ENCODE measurements around the gene TAC4.

Gene TAC4

GRCh38 chr17:49872754-49873377 is 25.0 kb upstream of the TAC4 start:
- DNase-seq (ENCODE audit: low spot score): no peak

GRCh38 chr17:49871211-49871610 is 23.3 kb upstream of the TAC4 start:
- no peak for DNase-seq (ENCODE audit: low spot score)

- no peak for DNase-seq (ENCODE audit: low spot score)
Measured at GRCh38 chr17:49870298-49870697, 22.4 kb upstream of the TAC4 start.

- no peak for DNase-seq (ENCODE audit: low spot score)
Measured at GRCh38 chr17:49869038-49869374, 21.1 kb upstream of the TAC4 start.

- DNase-seq (ENCODE audit: low spot score): no peak
Measured at GRCh38 chr17:49866882-49867413, 19.1 kb upstream of the TAC4 start.

- no peak for DNase-seq (ENCODE audit: low spot score)
Measured at GRCh38 chr17:49866019-49866380, 18.1 kb upstream of the TAC4 start.

- no peak for DNase-seq (ENCODE audit: low spot score)
Measured at GRCh38 chr17:49862781-49863331, 15.0 kb upstream of the TAC4 start.

- DNase-seq (ENCODE audit: low spot score): peak; percentile 53
Measured at GRCh38 chr17:49861150-49861884, 13.4 kb upstream of the TAC4 start.

- DNase-seq (ENCODE audit: low spot score): no peak
Measured at GRCh38 chr17:49859991-49860953, 12.4 kb upstream of the TAC4 start.

- DNase-seq (ENCODE audit: low spot score): no peak
Measured at GRCh38 chr17:49858796-49859195, 10.9 kb upstream of the TAC4 start.

- no peak for DNase-seq (ENCODE audit: low spot score)
Measured at GRCh38 chr17:49854126-49854525, 6.3 kb upstream of the TAC4 start.

GRCh38 chr17:49853470-49854015 is 5.7 kb upstream of the TAC4 start:
- no peak for DNase-seq (ENCODE audit: low spot score)

- DNase-seq (ENCODE audit: low spot score): no peak
Measured at GRCh38 chr17:49851387-49852291, 3.8 kb upstream of the TAC4 start.

GRCh38 chr17:49850772-49851386 is 3.0 kb upstream of the TAC4 start:
- DNase-seq (ENCODE audit: low spot score): no peak

- DNase-seq (ENCODE audit: low spot score): no peak
Measured at GRCh38 chr17:49850218-49850610, 2.3 kb upstream of the TAC4 start.

GRCh38 chr17:49848739-49849138 is 870 bp upstream of the TAC4 start:
- no peak for DNase-seq (ENCODE audit: low spot score)

GRCh38 chr17:49846938-49847712 is 744 bp downstream of the TAC4 start:
- no peak for DNase-seq (ENCODE audit: low spot score)

GRCh38 chr17:49845321-49845720 is 2.5 kb downstream of the TAC4 start:
- no peak for DNase-seq (ENCODE audit: low spot score)

GRCh38 chr17:49843774-49844350 is 4.0 kb downstream of the TAC4 start:
- DNase-seq (ENCODE audit: low spot score): peak; percentile 63

All from hematopoietic multipotent progenitor cell treated with erythropoietin and hydrocortisone succinate and interleukin-3 and kit ligand, for 17 days (in vitro differentiated cells).